Panc1 (cell line): ENCODE results near the gene SETMAR. TPM values are rescaled to one million over a fixed set of nuclear protein-coding genes. Genes with fewer than 3 reads are reported as not detected.

Experiments
- ATAC-seq: fragments of 200-7000 bp; cut with Tn5 transposase; 2 replicates; pipeline ENCODE4 v1.9.1; 2020; ENCODE audit warnings: mild to moderate bottlenecking, moderate library complexity
- BruUV-seq: library from RNA; stranded (reverse); fragments of 400-500 nt; replicated peaks from 2 replicates; lab custom pipeline; 2021; lab: Mats Ljungman, UMichigan
- CTCF ChIA-PET: fragments of 300-600 bp; sonication (Branson Sonifier 250); formaldehyde crosslinking; loops from one replicate; lab custom pipeline; 2022; ENCODE audit warnings: antibody characterized with exemption; lab: Charles Lee
- POLR2A ChIA-PET: fragments of 300-600 bp; sonication (Branson Sonifier 250); formaldehyde crosslinking; loops from one replicate; lab custom pipeline; 2022; ENCODE audit warnings: antibody characterized with exemption; lab: Charles Lee
- DNase-seq: peaks from one replicate; pipeline ENCODE4 v3.0.0-alpha.2; 2010; ENCODE audit warnings: low read depth, low spot score
- H3K27ac ChIP-seq: 2 replicates; pipeline ENCODE4 v1.5.1; 2011; ENCODE audit warnings: mild to moderate bottlenecking, low read length, inconsistent platforms
- H3K27me3 ChIP-seq: fragments of 200-500 bp; sonication (Bioruptor generic); 2 replicates; pipeline ENCODE4 v1.6.0; 2014; ENCODE audit warnings: low read length, inconsistent platforms; ENCODE audit not compliant: control insufficient read depth, insufficient read depth
- H3K36me3 ChIP-seq: fragments of 200-500 bp; sonication (Bioruptor generic); 2 replicates; pipeline ENCODE4 v1.5.1; 2014; ENCODE audit warnings: inconsistent platforms, mild to moderate bottlenecking, low read length, moderate library complexity; ENCODE audit not compliant: control insufficient read depth, insufficient read depth
- H3K4me1 ChIP-seq: 2 replicates; pipeline ENCODE4 v1.5.1; 2011; ENCODE audit warnings: inconsistent platforms, mild to moderate bottlenecking, low read length, moderate library complexity; ENCODE audit not compliant: control insufficient read depth, insufficient read depth
- H3K4me3 ChIP-seq, 2 experiments: 2 replicates each; pipeline ENCODE4 v1.5.1; 2011 to 2012; ENCODE audit warnings: low read depth in 2 of 2, low read length in 2 of 2, mild to moderate bottlenecking in 2 of 2, inconsistent platforms in 1 of 2, moderate library complexity in 1 of 2
- H3K9me3 ChIP-seq: fragments of 200-500 bp; sonication (Bioruptor generic); 2 replicates; pipeline ENCODE4 v1.5.1; 2014; ENCODE audit warnings: low read depth, mild to moderate bottlenecking, inconsistent platforms, low read length, moderate library complexity; ENCODE audit not compliant: control insufficient read depth, insufficient read depth
- POLR2AphosphoS5 ChIP-seq: IDR thresholded peaks from 2 replicates; pipeline ENCODE4 v1.6.1; 2012; ENCODE audit warnings: mild to moderate bottlenecking, low read depth, low read length, moderate library complexity
- SIN3A ChIP-seq: IDR thresholded peaks from 2 replicates; pipeline ENCODE4 v1.6.1; 2012; ENCODE audit warnings: low read depth, mild to moderate bottlenecking, low read length, moderate library complexity, borderline replicate concordance; ENCODE audit not compliant: insufficient read depth
- TCF7L2 ChIP-seq: IDR thresholded peaks from 2 replicates; pipeline ENCODE4 v1.6.1; 2011; ENCODE audit warnings: mild to moderate bottlenecking, low read depth, low read length, inconsistent platforms
- in situ Hi-C: cut with HindIII; loops from 2 replicates; pipeline ENCODE4 v1.10.0; 2016; ENCODE audit warnings: low sequenced_read_pairs, low pct_unique_long_range_greater_than_20kb
- intact Hi-C: fragments of 100-400 bp; cut with micrococcal nuclease; formaldehyde crosslinking; loops from one replicate; pipeline ENCODE4 v1.10.0; 2022; ENCODE audit not compliant: unreplicated experiment
- total RNA-seq: library from RNA; stranded (reverse); gene quantifications from one replicate; pipeline ENCODE4 v1.2.1, GENCODE V29; 2021; ENCODE audit not compliant: unreplicated experiment
- TF ChIP-seq, protein P1 (sequence below): fragments of 450-650 bp; IDR thresholded peaks from 2 replicates; pipeline ENCODE4 v1.5.1; 2017; ENCODE audit warnings: mild to moderate bottlenecking
- TF ChIP-seq, protein P2 (sequence below), 2 experiments: IDR thresholded peaks; 2 replicates each; pipeline ENCODE4 v1.6.1; 2011 to 2012; ENCODE audit warnings: low read depth in 2 of 2, control low read depth in 1 of 2, low read length in 1 of 2, mild to moderate bottlenecking in 1 of 2, moderate library complexity in 1 of 2; ENCODE audit not compliant: insufficient read depth in 1 of 2

SETMAR gene
- total RNA-seq, 1 experiment from 2014 or later: 9.6 TPM

DNA sequence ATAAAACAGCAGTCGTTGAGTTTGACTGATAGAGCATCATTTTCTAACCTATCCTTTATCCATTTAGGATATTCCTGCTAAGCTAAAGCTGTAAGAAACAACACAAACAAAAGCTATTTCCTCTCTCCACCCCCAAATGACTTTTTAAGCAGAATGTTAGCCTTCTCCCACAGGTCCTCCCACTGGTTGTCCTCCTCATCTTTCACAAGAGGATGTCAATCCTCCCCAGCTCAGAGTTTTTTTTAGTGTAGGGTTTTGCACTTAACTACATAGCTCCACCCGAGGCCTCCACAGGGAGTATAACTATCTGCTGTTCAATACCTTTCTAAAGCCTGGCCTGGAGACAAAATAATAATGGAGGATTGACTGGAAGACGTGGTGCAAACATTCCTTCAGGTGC lies 7.8 kb downstream of the SETMAR start:
- BruUV-seq: no TSS peak
- H3K4me3 ChIP-seq: no peak overlapping the region
- in situ Hi-C loops (no loop called here), intact Hi-C loops (no loop called here)
- no peaks in the 10 kb centered on the region for H3K36me3 ChIP-seq
- ATAC-seq: no peak
- no peak for DNase-seq
- ChIA-PET POLR2A (interaction anchor here (0.7 kb wide), 1 partner anchor 1103 kb away, joined by 3 read pairs; no protein-coding TSS in a partner anchor), CTCF (no interaction called here)
- TF ChIP-seq TCF7L2: no peak
- no peak for TF ChIP-seq POLR2AphosphoS5
- H3K4me1 ChIP-seq: no peaks in the 10 kb centered on the region; the same call in 1 of the 2 replicates
- no peak overlapping the region for H3K27ac ChIP-seq
- no peaks in the 10 kb centered on the region for H3K27me3 ChIP-seq
- H3K9me3 ChIP-seq: no peaks in the 10 kb centered on the region

DNA sequence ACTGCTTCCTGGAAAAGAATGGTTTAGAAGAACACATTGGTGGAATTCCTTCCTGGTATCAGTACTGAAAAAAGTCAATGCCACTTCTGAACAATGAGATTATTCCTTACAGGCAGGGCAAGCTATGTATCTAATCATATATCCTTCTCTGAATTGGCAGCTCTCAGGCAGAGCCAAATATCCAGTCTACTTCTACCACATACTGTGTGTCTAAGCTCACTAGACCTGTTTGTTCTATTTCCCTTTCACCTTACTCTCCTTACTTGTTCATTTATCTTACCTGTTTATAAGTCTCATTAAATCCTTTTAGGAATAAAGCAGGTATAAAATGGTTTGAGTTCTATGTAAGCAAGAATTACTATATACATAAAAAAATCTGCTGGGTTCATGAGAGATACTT lies 8.3 kb downstream of the SETMAR start:
- POLR2A ChIA-PET: no interaction called here
- H3K27me3 ChIP-seq: no peaks in the 10 kb centered on the region
- no peak overlapping the region for H3K27ac ChIP-seq
- no peak overlapping the region for H3K4me3 ChIP-seq
- TF ChIP-seq POLR2AphosphoS5 (no peak), SIN3A (no peak), TCF7L2 (no peak)
- TF ChIP-seq, protein P1, sequence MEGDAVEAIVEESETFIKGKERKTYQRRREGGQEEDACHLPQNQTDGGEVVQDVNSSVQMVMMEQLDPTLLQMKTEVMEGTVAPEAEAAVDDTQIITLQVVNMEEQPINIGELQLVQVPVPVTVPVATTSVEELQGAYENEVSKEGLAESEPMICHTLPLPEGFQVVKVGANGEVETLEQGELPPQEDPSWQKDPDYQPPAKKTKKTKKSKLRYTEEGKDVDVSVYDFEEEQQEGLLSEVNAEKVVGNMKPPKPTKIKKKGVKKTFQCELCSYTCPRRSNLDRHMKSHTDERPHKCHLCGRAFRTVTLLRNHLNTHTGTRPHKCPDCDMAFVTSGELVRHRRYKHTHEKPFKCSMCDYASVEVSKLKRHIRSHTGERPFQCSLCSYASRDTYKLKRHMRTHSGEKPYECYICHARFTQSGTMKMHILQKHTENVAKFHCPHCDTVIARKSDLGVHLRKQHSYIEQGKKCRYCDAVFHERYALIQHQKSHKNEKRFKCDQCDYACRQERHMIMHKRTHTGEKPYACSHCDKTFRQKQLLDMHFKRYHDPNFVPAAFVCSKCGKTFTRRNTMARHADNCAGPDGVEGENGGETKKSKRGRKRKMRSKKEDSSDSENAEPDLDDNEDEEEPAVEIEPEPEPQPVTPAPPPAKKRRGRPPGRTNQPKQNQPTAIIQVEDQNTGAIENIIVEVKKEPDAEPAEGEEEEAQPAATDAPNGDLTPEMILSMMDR: no peak
- TF ChIP-seq, protein P2, sequence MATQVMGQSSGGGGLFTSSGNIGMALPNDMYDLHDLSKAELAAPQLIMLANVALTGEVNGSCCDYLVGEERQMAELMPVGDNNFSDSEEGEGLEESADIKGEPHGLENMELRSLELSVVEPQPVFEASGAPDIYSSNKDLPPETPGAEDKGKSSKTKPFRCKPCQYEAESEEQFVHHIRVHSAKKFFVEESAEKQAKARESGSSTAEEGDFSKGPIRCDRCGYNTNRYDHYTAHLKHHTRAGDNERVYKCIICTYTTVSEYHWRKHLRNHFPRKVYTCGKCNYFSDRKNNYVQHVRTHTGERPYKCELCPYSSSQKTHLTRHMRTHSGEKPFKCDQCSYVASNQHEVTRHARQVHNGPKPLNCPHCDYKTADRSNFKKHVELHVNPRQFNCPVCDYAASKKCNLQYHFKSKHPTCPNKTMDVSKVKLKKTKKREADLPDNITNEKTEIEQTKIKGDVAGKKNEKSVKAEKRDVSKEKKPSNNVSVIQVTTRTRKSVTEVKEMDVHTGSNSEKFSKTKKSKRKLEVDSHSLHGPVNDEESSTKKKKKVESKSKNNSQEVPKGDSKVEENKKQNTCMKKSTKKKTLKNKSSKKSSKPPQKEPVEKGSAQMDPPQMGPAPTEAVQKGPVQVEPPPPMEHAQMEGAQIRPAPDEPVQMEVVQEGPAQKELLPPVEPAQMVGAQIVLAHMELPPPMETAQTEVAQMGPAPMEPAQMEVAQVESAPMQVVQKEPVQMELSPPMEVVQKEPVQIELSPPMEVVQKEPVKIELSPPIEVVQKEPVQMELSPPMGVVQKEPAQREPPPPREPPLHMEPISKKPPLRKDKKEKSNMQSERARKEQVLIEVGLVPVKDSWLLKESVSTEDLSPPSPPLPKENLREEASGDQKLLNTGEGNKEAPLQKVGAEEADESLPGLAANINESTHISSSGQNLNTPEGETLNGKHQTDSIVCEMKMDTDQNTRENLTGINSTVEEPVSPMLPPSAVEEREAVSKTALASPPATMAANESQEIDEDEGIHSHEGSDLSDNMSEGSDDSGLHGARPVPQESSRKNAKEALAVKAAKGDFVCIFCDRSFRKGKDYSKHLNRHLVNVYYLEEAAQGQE (IDR thresholded peaks at IDR 0.05; ENCODE audit: insufficient read depth in 1 of 2, low read depth in 2 of 2, low read length in 1 of 2): no peak
- H3K9me3 ChIP-seq: no peaks in the 10 kb centered on the region
- DNase-seq (no peak), ATAC-seq (no peak)
- intact Hi-C loops: no loop called here
- H3K36me3 ChIP-seq: no peaks in the 10 kb centered on the region
- CTCF ChIA-PET: no interaction called here
- BruUV-seq: no TSS peak
- no peaks in the 10 kb centered on the region; the same call in 1 of the 2 replicates for H3K4me1 ChIP-seq
- in situ Hi-C loops: no loop called here

DNA sequence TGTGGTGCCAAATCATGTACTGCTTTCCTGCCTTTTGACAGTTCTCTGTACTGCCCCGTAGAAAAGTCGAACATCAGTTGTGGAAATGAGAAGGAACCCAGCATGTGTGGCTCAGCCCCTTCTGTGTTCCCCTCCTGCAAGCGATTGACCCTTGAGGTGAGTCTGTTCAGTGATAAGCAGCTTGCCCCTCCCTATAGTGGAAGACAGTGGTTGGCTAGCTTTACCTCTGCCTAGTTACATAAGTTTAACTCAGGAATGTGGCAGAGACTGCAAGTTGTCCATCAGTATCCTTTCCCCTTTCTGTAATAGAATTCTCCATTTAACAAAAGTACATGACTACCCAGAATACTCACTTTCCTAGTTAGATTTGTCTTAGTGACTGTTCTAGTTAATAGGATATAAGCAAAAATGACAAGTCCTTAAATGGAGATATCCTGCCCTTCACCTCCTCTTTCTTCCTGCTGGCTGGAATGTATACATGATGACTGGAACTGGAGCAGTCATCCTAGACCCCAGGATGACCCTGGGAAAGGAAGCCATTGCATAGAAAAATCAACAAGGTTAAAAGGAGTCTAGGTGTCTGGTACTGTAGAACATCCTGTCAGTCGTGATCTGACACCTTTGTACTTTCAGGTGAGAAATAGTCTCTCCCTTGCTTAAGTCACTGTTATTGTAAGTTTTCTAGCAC lies 10.6 kb downstream of the SETMAR start:
- Histone ChIP-seq H3K4me3 (no peak overlapping the region), H3K27me3 (no peaks in the 10 kb centered on the region), H3K36me3 (no peaks in the 10 kb centered on the region), H3K4me1 (no peaks in the 10 kb centered on the region; the same call in 1 of the 2 replicates), H3K27ac (no peak overlapping the region), H3K9me3 (no peaks in the 10 kb centered on the region)
- BruUV-seq: no TSS peak
- no peak for ATAC-seq
- in situ Hi-C loops: no loop called here
- no peak for TF ChIP-seq SIN3A
- TF ChIP-seq, protein P1: no peak
- TF ChIP-seq POLR2AphosphoS5: no peak
- TF ChIP-seq TCF7L2: no peak
- TF ChIP-seq, protein P2 (IDR thresholded peaks at IDR 0.05; ENCODE audit: insufficient read depth in 1 of 2, low read depth in 2 of 2, low read length in 1 of 2): no peak
- ChIA-PET POLR2A (no interaction called here), CTCF (no interaction called here)
- intact Hi-C loops: no loop called here
- DNase-seq: no peak
